GM18508 (cell line): ENCODE measurements around the gene BBC3.

Experiments
- ATAC-seq: cut with Tn5 transposase; IDR thresholded peaks from one replicate; pipeline ENCODE4 v1.9.1; 2021; ENCODE audit warnings: moderate number of reproducible peaks; ENCODE audit not compliant: insufficient read depth, unreplicated experiment

Gene BBC3

DNA sequence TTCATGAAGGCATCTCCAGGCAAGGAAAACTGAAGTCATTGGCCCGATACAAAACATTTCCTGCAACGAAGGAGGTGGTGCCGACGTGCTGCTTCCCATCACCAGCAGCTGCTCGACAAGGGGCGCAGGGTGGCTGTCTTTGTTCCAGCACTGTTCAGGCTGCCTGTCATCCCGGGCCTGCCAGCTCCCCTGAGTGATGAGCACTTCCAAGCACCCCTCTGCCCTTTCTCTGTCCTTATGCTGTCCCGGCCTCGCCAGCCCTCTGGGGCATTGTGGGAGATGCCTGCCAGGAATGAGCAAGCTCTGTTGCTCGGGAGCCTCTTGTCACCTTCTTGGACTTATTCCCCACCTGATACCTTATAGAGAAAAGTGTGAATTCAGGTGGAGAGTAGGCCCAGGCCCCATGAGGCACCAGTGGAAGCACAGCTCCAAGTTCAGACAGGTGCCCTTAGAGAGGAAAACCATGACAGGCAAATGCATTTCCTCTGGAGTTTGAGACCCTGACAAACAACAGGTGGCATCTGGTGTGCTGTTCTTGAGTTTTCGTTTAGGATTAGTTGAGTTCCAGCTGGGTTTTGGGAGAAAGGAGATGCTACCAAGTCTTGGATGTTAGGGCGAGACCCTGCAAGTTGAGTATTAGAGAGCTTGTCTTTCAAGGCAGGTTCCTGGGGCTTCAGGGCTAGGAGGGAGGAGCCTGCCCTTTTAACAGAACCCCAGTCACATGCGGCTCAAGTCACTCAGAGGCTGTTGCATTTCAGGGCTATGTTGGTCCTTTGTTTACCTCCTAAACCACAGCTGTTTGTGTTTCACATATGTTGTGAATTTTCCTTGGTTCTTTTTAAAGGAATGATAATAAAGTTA lies 21.4 kb downstream of the BBC3 start:
- ATAC-seq = no peak

DNA sequence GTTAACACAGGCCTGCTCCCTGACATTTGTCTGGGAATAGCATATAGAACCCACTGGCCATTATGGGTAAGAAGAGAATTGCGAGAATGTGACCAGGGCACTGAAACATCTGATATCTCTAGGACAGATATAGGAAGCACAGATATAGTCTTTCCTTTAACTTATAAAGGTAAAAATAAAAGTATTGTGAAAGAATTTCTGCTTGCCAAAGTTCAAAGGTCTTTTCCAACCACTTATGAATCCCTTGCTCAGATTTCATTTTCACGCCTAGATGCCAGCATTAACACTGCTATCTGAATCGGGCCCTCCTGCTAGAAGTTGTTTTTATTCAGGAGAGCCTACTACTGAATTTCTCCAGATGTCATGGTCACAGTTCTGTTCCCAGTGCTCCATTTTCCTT lies 27.7 kb downstream of the BBC3 start:
- ATAC-seq = no peak

DNA sequence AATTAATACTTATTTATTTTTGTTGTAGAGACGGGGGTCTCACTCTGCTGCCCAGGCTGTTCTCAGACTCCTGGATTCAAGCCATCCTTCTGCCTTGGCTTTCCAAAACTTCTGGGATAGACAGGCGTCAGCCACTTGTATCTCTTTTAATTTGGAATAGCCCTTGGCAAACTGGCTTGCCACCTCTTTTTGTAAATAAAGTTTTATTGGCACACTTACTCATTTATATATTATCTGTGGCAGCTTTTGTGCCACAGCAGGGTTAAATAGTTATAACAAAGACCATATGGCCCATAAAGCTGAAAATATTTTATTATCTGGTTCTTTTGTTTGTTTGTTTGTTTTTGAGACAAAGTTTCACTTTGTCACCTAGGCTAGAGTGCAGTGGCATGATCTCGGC lies 30.5 kb downstream of the BBC3 start:
- no peak for ATAC-seq

DNA sequence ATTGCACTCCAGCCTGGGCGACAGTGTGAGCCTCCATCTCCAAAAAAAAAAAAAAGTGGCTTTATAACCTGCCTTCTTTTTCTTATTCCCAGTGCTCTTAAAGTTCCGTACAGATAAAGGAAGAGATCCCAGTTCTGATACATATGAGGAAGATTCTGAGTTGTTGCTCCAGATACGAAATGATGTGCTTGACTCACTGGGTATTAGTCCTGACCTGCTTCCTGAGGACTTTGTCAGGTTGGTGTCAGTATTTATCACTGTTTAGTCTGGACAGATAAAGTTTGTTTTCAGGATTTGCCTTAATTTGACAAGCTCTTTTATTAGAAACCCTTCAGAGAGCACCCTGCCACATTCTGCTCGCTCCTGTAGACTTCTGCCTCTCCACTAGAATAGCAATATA lies 33.9 kb downstream of the BBC3 start:
- no peak for ATAC-seq

- no peak for ATAC-seq
Measured at GRCh38 chr19:47195434-47195833, 35.6 kb downstream of the BBC3 start.

GRCh38 chr19:47190167-47190727 lies 40.8 kb downstream of the BBC3 start:
- ATAC-seq = no peak

DNA sequence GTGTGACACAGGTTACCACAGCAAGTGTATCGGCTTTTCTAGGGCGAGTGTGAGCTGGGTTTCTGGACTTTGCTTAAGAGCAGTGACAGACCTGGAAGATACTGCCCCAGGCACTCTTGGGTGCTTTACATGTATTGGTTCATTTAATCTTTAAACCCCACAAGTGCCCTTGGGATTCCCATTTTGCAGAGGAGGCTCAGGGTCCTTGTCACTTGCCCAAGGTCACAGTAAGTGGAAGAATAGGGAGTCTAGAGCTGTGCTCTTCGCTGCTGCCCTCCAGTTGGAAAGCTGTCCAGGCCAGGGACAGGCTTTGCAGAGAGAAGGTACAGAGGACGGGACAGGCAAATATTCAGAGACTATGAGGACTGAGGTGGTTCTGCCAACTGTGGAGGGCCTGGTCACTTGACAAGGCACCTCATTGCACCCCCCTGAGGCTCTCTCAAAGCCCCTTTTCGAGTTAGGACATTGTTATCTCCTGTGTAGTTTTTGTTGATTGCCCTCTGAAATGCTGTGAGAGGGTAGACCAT lies 42.4 kb downstream of the BBC3 start:
- no peak for ATAC-seq

- ATAC-seq = no peak
Measured at GRCh38 chr19:47187797-47188196, 43.2 kb downstream of the BBC3 start.

- ATAC-seq = no peak
Measured at GRCh38 chr19:47187335-47187655, 43.7 kb downstream of the BBC3 start.

DNA sequence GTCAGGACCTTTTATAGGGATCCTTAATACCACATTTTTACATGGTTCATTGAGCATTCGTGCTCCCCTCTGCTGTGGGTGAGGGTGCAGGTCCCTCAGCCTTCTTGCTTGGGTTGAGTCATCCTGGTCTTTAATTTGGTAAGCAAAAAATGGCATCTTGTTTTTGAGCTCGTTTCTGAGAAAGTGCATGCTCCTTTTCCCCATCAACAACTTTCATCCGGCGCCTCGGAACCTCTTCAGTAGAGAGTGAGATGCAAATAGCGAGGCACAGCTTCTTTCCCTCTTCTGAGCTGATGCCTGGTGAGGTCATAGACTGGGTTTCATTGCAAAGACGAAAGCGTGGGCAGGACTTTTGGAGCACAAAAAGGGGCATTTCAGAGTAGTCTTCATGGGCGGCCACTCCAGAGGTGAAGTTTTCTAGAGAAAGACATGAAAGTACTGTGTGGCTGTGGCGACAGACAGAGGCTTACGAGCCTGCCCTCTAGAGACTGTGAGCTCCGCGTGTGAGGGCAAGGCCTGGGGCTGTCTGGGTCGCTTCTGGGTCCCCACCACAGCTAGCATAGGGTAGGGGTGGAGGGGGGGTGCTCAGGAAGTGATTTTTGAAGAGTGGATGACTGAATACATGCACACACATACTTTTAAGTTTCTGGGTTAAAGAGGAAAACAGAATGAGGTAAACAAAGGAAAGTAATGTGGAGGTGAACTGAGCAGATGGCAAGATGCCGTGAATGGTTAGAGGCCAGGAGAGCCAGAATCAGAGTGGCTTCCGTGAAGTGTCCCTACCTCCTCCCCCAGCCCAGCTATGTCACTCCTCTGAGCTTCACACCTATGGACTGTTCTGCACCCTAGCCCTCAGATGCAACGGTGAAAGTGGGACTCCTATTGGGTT lies 44.3 kb downstream of the BBC3 start:
- peak; percentile 67 for ATAC-seq

GRCh38 chr19:47183601-47184000 lies 47.4 kb downstream of the BBC3 start:
- ATAC-seq = no peak

DNA sequence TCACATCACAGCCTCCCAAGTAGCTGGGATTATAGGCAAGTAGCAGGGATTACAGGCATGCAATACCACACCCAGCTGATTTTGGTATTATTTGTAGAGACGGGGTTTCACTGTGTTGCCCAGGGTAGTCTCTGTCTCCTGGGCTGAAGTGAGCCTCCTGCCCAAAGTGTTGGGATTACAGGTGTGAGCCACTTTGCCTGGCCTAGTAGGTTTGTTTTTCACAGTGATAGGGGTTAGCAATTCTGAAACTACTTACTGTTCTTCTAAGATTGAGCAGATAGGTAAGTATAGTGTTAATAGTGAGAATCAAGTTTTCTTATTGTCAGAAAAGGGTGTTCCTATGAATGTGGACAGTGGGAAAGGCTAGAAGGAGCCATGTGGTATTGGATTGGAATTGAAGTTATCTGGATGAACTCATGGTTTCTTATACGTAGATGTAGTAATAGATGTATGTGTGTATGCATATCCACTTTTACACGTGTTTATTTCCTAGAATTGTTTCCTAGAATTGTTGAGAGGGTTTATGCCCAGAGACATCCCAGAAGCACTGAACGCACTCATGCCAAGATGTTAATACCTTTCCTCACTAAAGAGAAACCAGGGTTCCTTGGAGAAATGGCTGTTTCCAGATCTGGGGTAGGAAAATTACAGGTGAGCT lies 51.2 kb downstream of the BBC3 start:
- ATAC-seq = no peak

GRCh38 chr19:47176627-47177090 lies 54.3 kb downstream of the BBC3 start:
- ATAC-seq = no peak

DNA sequence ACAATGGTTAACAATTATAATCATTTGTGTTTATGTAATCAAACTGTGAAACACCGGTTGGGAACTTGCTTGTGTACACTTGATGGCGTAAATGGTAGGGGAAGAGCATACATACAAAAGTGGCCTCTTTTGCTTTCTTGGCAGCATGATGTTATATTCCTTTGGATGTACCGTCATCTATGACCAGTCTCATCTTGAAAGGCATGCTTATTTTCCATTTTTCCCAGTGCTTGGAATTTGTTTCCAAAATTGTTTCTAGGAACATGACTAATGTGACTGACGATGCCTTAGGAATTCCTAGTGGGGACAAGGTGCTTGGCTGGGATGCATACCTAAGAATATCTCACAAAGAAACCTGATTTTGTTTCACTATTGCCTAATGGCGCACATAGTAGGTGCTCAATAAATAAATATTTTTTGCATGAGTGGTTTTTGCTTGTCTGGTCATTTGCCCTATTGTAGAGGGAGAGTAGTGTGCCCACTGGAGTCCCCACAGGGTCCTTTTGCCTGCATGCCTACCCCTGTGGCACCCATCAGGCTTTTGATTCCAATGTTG lies 54.9 kb downstream of the BBC3 start:
- no peak for ATAC-seq

DNA sequence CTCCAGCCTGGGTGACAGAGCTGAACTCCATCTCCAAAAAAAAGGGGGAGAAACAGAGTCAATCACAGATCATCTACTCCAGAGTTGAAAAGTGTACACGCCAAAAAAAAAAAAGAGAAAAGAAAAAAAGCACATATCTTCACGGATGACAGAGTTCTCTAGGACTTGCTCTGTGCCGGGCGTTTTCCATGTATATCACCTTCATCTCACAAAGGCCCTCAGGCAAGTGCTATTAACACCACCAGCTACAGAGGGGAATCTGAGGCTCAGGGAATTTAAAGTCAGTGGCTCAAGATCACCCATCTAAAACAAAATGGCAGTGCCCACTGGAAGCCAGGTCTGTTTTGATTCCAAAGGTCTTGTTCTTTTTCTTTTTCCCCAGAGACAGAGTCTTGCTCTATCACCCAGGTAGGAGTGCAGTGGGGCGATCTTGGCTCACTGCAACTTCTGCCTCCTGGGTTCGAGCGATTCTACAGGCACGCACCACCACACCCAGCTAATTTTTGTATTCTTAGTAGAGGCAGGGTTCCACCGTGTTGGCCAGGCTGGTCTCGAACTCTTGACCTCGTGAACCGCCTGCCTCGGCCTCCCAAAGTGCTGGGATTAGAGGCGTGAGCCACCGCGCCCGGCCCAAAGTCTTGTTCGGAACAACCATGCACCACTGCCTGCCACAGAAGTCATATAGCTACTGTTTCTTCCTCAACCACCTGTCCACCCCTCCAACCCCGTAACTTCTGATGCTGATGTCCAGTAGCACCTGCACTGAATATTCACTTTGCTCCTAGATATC lies 58.1 kb downstream of the BBC3 start:
- no peak for ATAC-seq
